ENCODE results near the gene CCDC92. TPM values are rescaled to one million over a fixed set of nuclear protein-coding genes. Genes with fewer than 3 reads are reported as not detected.

The CCDC92 gene
- polyA plus RNA-seq, 1 of the 3 experiments (the other 2 are of a cell fraction), result 53.5 TPM

- ChIA-PET CTCF (interaction anchor here (0.6 to 1.5 kb wide), 4 partner anchors 12 to 53 kb away, joined by 3 to 4 read pairs (median 4); no protein-coding TSS in a partner anchor), POLR2A (no interaction called here)
- H3K79me2 ChIP-seq (ENCODE audit: insufficient read depth), result no peaks in the 10 kb centered on the region; the same call in 1 of the 2 replicates
- no peaks in the 10 kb centered on the region; a peak in 1 of 4 replicates for H3K4me1 ChIP-seq (ENCODE audit: control insufficient read depth in 1 of 2, insufficient read depth in 2 of 2, low read depth in 1 of 2, low read length in 1 of 2)
- no peaks in the 10 kb centered on the region for H3F3A ChIP-seq (replicated peaks; ENCODE audit: insufficient read depth)
- H2AFZ ChIP-seq (ENCODE audit: low read depth), result no peak overlapping the region
- no peak overlapping the region for H3K4me2 ChIP-seq
- no peaks in the 10 kb centered on the region for H3K9me2 ChIP-seq
- no peaks in the 10 kb centered on the region for H3K27me3 ChIP-seq (ENCODE audit: insufficient read depth)
- no peak overlapping the region for H3K4me3 ChIP-seq (ENCODE audit: low read depth in 2 of 2, low read length in 1 of 2)
- H3K9me3 ChIP-seq, result no peaks in the 10 kb centered on the region
- no peak for DNase-seq
- no peak for TF ChIP-seq NRF1 (IDR thresholded peaks at IDR 0.05; ENCODE audit: low read depth, low read length)
- H3K27ac ChIP-seq (ENCODE audit: low read depth in 2 of 2, low read length in 1 of 2), result no peak overlapping the region
- no peak overlapping the region for H3K9ac ChIP-seq
- WGBS (ENCODE audit: low lambda C conversion rate), result 86% methylated on average over 12 of the region's 16 CpGs
- no peaks in the 10 kb centered on the region for H4K20me1 ChIP-seq (ENCODE audit: insufficient read depth)
- H3K36me3 ChIP-seq (replicated peaks in 1 of 2; ENCODE audit: control insufficient read depth in 1 of 2, insufficient read depth in 2 of 2, low read length in 1 of 2), result peaks cover 16 to 65% of the 10 kb centered on the region in 2 experiments
Observed at GRCh38 chr12:123939716-123940626, 32.7 kb downstream of the CCDC92 start.

DNA sequence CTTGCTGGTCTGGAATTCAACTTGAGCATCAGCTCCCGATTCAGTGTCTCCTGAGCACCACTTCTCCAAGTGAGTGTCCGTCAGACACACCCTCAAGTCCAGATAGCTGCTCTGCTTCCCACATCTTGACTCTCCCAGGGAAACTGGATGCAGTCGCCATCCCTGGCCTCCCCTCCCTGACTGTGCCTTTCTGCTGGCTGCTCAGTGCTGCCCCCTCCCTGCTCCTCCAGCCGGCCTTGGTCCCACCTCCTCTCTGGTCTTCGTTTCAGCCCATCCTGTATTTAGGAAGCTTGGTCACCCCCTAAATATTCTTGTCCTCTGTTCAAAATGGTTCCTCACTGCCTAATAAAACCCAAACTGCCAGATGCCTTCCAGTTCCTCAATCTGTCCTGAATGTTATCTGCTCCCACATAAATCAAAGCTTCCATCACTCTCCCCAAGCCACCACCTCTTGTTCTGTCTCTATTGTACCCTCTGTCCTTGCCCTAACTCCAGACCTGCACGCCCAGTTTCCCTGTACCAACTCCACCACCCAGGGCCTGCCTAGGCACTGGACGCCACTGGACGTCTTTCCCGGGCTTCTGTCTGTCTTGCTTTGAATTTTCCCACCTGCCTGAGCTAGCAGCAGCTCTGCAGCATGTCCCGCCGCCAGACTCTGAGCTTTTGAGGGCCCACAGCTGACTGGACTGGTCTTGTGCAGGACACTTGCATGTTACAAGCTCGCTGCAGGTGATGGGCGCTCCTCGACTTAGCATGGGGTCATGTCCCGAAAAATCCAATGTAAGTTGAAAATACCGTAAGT is 33.8 kb downstream of the CCDC92 start:
- ChIA-PET CTCF (interaction anchor here (0.6 to 1.8 kb wide), 9 partner anchors 11 to 54 kb away, joined by 3 to 7 read pairs (median 3); no protein-coding TSS in a partner anchor), POLR2A (no interaction called here)
- Histone ChIP-seq H3K9me3 (no peaks in the 10 kb centered on the region), H2AFZ (ENCODE audit: low read depth) (no peak overlapping the region), H3K9me2 (no peaks in the 10 kb centered on the region), H3K79me2 (ENCODE audit: insufficient read depth) (no peaks in the 10 kb centered on the region), H4K20me1 (ENCODE audit: insufficient read depth) (no peaks in the 10 kb centered on the region), H3K27me3 (ENCODE audit: insufficient read depth) (no peaks in the 10 kb centered on the region), H3K9ac (no peak overlapping the region), H3K36me3 (replicated peaks in 1 of 2; ENCODE audit: control insufficient read depth in 1 of 2, insufficient read depth in 2 of 2, low read length in 1 of 2) (peaks cover 16 to 60% of the 10 kb centered on the region in 2 experiments), H3F3A (replicated peaks; ENCODE audit: insufficient read depth) (no peaks in the 10 kb centered on the region), H3K4me2 (no peak overlapping the region), H3K4me3 (ENCODE audit: low read depth in 2 of 2, low read length in 1 of 2) (no peak overlapping the region), H3K27ac (ENCODE audit: low read depth in 2 of 2, low read length in 1 of 2) (no peak overlapping the region), H3K4me1 (ENCODE audit: control insufficient read depth in 1 of 2, insufficient read depth in 2 of 2, low read depth in 1 of 2, low read length in 1 of 2) (no peaks in the 10 kb centered on the region)
- TF ChIP-seq YY1 (IDR thresholded peaks at IDR 0.05; ENCODE audit: low read depth) (no peak), SMC3 (IDR thresholded peaks at IDR 0.05; ENCODE audit: low read depth, low read length) (peak; percentile 15; the same call in 1 of the 2 replicates), CTCF (IDR thresholded peaks at IDR 0.05) (peak; percentile 42)
- peak; percentile 70 for DNase-seq
- WGBS (ENCODE audit: low lambda C conversion rate), result 91% methylated on average over 16 of the region's 16 CpGs

Data from SK-N-SH (cell line).